GM18499 (cell line): ENCODE data around the gene TMEM91.
"Not testable (repeated sequence)": the region's sequence is repeated elsewhere in the genome, so short reads cannot be mapped to it uniquely, and the experiment has no call there.

Experiments
- ATAC-seq: cut with Tn5 transposase; IDR thresholded peaks from one replicate; pipeline ENCODE4 v1.9.1; 2021; ENCODE audit warnings: moderate number of reproducible peaks; ENCODE audit not compliant: insufficient read depth, unreplicated experiment

The TMEM91 gene

GRCh38 chr19:41376241-41376997, at the start of gene TMEM91:
TSS of gene TMEM91 (plus strand) at chr19:41376533. CDS start at chr19:41378310, 1,777 bp downstream.
- no peak for ATAC-seq

- ATAC-seq = no peak
Observed at GRCh38 chr19:41327076-41327575, 49.2 kb upstream of the TMEM91 start.

GRCh38 chr19:41327576-41328156, 48.7 kb upstream of the TMEM91 start:
- no peak for ATAC-seq

- ATAC-seq = no peak
Observed at GRCh38 chr19:41328157-41328841, 48.0 kb upstream of the TMEM91 start.

GRCh38 chr19:41328842-41329225, 47.5 kb upstream of the TMEM91 start:
- ATAC-seq = no peak

- ATAC-seq = no peak
Observed at GRCh38 chr19:41330481-41330880, 45.9 kb upstream of the TMEM91 start.

- no peak for ATAC-seq
Observed at GRCh38 chr19:41330946-41331678, 45.2 kb upstream of the TMEM91 start.

- ATAC-seq = no peak
Observed at GRCh38 chr19:41332000-41332399, 44.3 kb upstream of the TMEM91 start.

- ATAC-seq = no peak
Observed at GRCh38 chr19:41332468-41332867, 43.9 kb upstream of the TMEM91 start.

GRCh38 chr19:41334793-41335192, 41.5 kb upstream of the TMEM91 start:
- no peak for ATAC-seq

- no peak for ATAC-seq
Observed at GRCh38 chr19:41335467-41335866, 40.9 kb upstream of the TMEM91 start.

GRCh38 chr19:41339936-41340335, 36.4 kb upstream of the TMEM91 start:
- ATAC-seq = no peak

- ATAC-seq = no peak
Observed at GRCh38 chr19:41341669-41342490, 34.5 kb upstream of the TMEM91 start.

GRCh38 chr19:41344162-41344561, 32.2 kb upstream of the TMEM91 start:
- ATAC-seq = no peak

- ATAC-seq = not testable (repeated sequence)
Observed at GRCh38 chr19:41346916-41347315, 29.4 kb upstream of the TMEM91 start.

- no peak for ATAC-seq
Observed at GRCh38 chr19:41350735-41351338, 25.5 kb upstream of the TMEM91 start.

GRCh38 chr19:41351339-41352245, 24.7 kb upstream of the TMEM91 start:
- no peak for ATAC-seq

GRCh38 chr19:41352279-41352608, 24.1 kb upstream of the TMEM91 start:
- ATAC-seq = no peak
